ENCODE data around the gene PASK. TPM values are rescaled to one million over a fixed set of nuclear protein-coding genes. Genes with fewer than 3 reads are reported as not detected.
A peak's percentile ranks its signal among the peaks of the same experiment; 100 is the strongest.

The PASK gene
- total and polyA plus RNA-seq, 2 donors (not counting 1 experiment from before 2014, with no cell fraction given): 48.2 to 144 TPM

DNA sequence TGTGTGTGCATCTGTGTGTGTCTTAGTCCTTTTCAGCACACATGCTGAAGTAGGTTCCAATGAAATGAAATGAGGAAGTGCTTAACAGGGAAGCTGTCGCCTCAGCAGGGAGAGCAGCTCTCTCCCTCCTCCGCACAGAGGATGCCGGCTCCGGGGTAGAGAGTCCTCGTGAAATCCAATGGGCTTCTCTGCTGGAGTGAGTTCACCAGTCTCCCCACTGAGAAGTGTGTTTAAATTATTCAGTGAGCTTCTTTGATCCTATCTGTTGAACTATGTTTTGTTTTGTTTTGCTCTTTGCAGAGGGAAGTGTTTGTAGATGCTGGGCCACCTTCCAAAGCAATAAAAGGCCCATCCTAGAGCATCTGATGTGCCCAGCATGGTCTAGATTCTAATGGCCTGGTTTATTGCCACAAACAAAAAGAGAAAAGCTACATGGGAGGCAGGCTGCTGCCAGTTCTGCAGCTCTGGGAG, 7.7 kb upstream of the PASK start:
- intact Hi-C loops (cut with micrococcal nuclease): no loop called here
- Histone ChIP-seq H3K4me2 (replicated peaks; ENCODE audit: low read depth, low read length, poor library complexity, severe bottlenecking) (no peak overlapping the region), H3K9me3 (ENCODE audit: control extremely low read depth in 1 of 3, control insufficient read depth in 2 of 3, insufficient read depth in 1 of 3, low read length in 2 of 3) (no peaks in the 10 kb centered on the region), H3K4me1 (ENCODE audit: control insufficient read depth in 2 of 2, insufficient read depth in 2 of 2, low read length in 2 of 2) (no peaks in the 10 kb centered on the region), H3K79me2 (ENCODE audit: control insufficient read depth, insufficient read depth, low read length) (peaks cover 10% of the 10 kb centered on the region), H2AFZ (ENCODE audit: insufficient read depth, low read depth, low read length, poor library complexity, severe bottlenecking) (no peak overlapping the region), H3K4me3 (ENCODE audit: control extremely low read depth in 1 of 5, extremely low read depth in 1 of 5, insufficient read depth in 1 of 5, low read depth in 2 of 5, low read length in 4 of 5) (no peak overlapping the region), H3K27ac (ENCODE audit: low read length in 2 of 2) (no peak overlapping the region), H4K20me1 (ENCODE audit: control insufficient read depth, insufficient read depth, low read length, poor library complexity, severe bottlenecking) (peaks cover 7% of the 10 kb centered on the region), H3K9ac (ENCODE audit: low read length) (no peak overlapping the region), H3K27me3 (replicated peaks in 1 of 4; ENCODE audit: control extremely low read depth in 1 of 4, control insufficient read depth in 3 of 4, insufficient read depth in 4 of 4, low read length in 3 of 4) (no peaks in the 10 kb centered on the region), H3K36me3 (replicated peaks in 1 of 2; ENCODE audit: control extremely low read depth in 1 of 2, control insufficient read depth in 1 of 2, extremely low read depth in 1 of 2, insufficient read depth in 2 of 2, low read length in 1 of 2) (peaks cover 0 to 45% of the 10 kb centered on the region in 2 experiments)
- Mint-ChIP-seq H3K4me3 (no peak overlapping the region), H3K27ac (no peak overlapping the region), H3K27me3 (no peaks in the 10 kb centered on the region), H3K9me3 (ENCODE audit: insufficient read depth) (no peaks in the 10 kb centered on the region), H3K4me1 (peaks cover 14% of the 10 kb centered on the region)
- 0% methylated on average over 1 of the region's 5 CpGs for WGBS (ENCODE audit: insufficient coverage)
- CTCF ChIA-PET: interaction anchor here (0.9 to 1.3 kb wide), 2 partner anchors 10 to 102 kb away, joined by 3 to 4 read pairs; no protein-coding TSS in a partner anchor
- TF ChIP-seq, protein P1, sequence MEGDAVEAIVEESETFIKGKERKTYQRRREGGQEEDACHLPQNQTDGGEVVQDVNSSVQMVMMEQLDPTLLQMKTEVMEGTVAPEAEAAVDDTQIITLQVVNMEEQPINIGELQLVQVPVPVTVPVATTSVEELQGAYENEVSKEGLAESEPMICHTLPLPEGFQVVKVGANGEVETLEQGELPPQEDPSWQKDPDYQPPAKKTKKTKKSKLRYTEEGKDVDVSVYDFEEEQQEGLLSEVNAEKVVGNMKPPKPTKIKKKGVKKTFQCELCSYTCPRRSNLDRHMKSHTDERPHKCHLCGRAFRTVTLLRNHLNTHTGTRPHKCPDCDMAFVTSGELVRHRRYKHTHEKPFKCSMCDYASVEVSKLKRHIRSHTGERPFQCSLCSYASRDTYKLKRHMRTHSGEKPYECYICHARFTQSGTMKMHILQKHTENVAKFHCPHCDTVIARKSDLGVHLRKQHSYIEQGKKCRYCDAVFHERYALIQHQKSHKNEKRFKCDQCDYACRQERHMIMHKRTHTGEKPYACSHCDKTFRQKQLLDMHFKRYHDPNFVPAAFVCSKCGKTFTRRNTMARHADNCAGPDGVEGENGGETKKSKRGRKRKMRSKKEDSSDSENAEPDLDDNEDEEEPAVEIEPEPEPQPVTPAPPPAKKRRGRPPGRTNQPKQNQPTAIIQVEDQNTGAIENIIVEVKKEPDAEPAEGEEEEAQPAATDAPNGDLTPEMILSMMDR (IDR thresholded peaks at IDR 0.05): no peak
- no peak for TF ChIP-seq EZH2 (IDR thresholded peaks at IDR 0.05; ENCODE audit: borderline replicate concordance, insufficient read depth, low read depth, low read length, poor library complexity, severe bottlenecking)
- no peak for ATAC-seq (ENCODE audit: low read depth)
- DNase-seq: peak; percentile 23
- POLR2A ChIA-PET: no interaction called here

DNA sequence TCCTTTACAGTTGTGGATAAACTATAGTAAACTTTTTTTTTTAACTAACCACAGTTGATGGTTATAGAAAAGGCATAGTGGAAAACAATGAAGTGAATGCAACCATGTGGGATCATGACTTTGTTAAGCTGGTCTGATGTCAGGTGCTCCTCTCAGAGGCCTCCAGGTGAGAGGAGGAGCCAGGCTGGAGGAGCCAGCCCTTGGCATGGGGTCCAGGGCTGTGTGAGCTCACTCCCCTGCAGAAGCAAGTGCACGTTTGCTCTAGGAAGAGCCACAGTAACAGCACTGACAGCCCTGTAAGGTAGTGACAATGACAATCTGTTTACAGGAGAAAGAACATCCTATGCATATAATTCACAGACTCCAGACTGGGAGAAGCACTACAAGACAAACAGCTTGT, 6.7 kb upstream of the PASK start:
- Mint-ChIP-seq H3K9me3 (ENCODE audit: insufficient read depth) (no peaks in the 10 kb centered on the region), H3K4me1 (peaks cover 25% of the 10 kb centered on the region), H3K27me3 (no peaks in the 10 kb centered on the region), H3K27ac (no peak overlapping the region), H3K4me3 (no peak overlapping the region)
- POLR2A ChIA-PET: no interaction called here
- Histone ChIP-seq H3K36me3 (replicated peaks in 1 of 2; ENCODE audit: control extremely low read depth in 1 of 2, control insufficient read depth in 1 of 2, extremely low read depth in 1 of 2, insufficient read depth in 2 of 2, low read length in 1 of 2) (peaks cover 0 to 38% of the 10 kb centered on the region in 2 experiments), H4K20me1 (ENCODE audit: control insufficient read depth, insufficient read depth, low read length, poor library complexity, severe bottlenecking) (peaks cover 7% of the 10 kb centered on the region), H3K9me3 (ENCODE audit: control extremely low read depth in 1 of 3, control insufficient read depth in 2 of 3, insufficient read depth in 1 of 3, low read length in 2 of 3) (no peaks in the 10 kb centered on the region), H2AFZ (ENCODE audit: insufficient read depth, low read depth, low read length, poor library complexity, severe bottlenecking) (no peak overlapping the region), H3K4me2 (replicated peaks; ENCODE audit: low read depth, low read length, poor library complexity, severe bottlenecking) (no peak overlapping the region), H3K4me1 (ENCODE audit: control insufficient read depth in 2 of 2, insufficient read depth in 2 of 2, low read length in 2 of 2) (peaks cover 4 to 7% of the 10 kb centered on the region in 2 donors), H3K27me3 (replicated peaks in 1 of 4; ENCODE audit: control extremely low read depth in 1 of 4, control insufficient read depth in 3 of 4, insufficient read depth in 4 of 4, low read length in 3 of 4) (no peaks in the 10 kb centered on the region), H3K27ac (ENCODE audit: low read length in 2 of 2) (no peak overlapping the region), H3K4me3 (ENCODE audit: control extremely low read depth in 1 of 5, extremely low read depth in 1 of 5, insufficient read depth in 1 of 5, low read depth in 2 of 5, low read length in 4 of 5) (no peak overlapping the region), H3K9ac (ENCODE audit: low read length) (no peak overlapping the region), H3K79me2 (ENCODE audit: control insufficient read depth, insufficient read depth, low read length) (peaks cover 17% of the 10 kb centered on the region)
- no peak for DNase-seq
- no peak for ATAC-seq (ENCODE audit: low read depth)
- intact Hi-C loops (cut with micrococcal nuclease): no loop called here
- WGBS (ENCODE audit: insufficient coverage): 100% methylated on average over 1 of the region's 1 CpG
- TF ChIP-seq EZH2 (IDR thresholded peaks at IDR 0.05; ENCODE audit: borderline replicate concordance, insufficient read depth, low read depth, low read length, poor library complexity, severe bottlenecking): no peak
- TF ChIP-seq, protein P1 (IDR thresholded peaks at IDR 0.05): no peak
- CTCF ChIA-PET: interaction anchor here (1.1 to 1.3 kb wide), 2 partner anchors 9 to 77 kb away, joined by 4 read pairs; no protein-coding TSS in a partner anchor

All from B cell (primary cell).